GM23248 (cell line): ENCODE results near the gene PRSS57. TPM values are rescaled to one million over a fixed set of nuclear protein-coding genes. Genes with fewer than 3 reads are reported as not detected.

Experiments
- DNase-seq: peaks from one replicate; pipeline ENCODE4 v3.0.0-alpha.2; 2015
- H2AFZ ChIP-seq: fragments of 200-600 bp; sonication (generic); 2 replicates; pipeline ENCODE4 v1.6.1; 2016; ENCODE audit warnings: antibody characterized with exemption
- H3F3A ChIP-seq: fragments of 200-600 bp; sonication (generic); 2 replicates; pipeline ENCODE4 v1.6.1; 2016; ENCODE audit warnings: mild to moderate bottlenecking, antibody characterized with exemption, mixed run types; ENCODE audit not compliant: insufficient read depth
- H3K27ac ChIP-seq: fragments of 200-600 bp; sonication (generic); 2 replicates; pipeline ENCODE4 v1.5.1; 2016; ENCODE audit warnings: mild to moderate bottlenecking
- H3K27me3 ChIP-seq: fragments of 200-600 bp; sonication (generic); replicated peaks from 2 replicates; pipeline ENCODE4 v1.6.1; 2016; ENCODE audit warnings: mild to moderate bottlenecking; ENCODE audit not compliant: insufficient read depth
- H3K36me3 ChIP-seq: fragments of 200-600 bp; sonication (generic); 2 replicates; pipeline ENCODE4 v1.6.1; 2016; ENCODE audit warnings: low read depth, mild to moderate bottlenecking
- H3K4me1 ChIP-seq: fragments of 200-600 bp; sonication (generic); 2 replicates; pipeline ENCODE4 v1.6.1; 2016; ENCODE audit warnings: mild to moderate bottlenecking; ENCODE audit not compliant: insufficient read depth
- H3K4me2 ChIP-seq: fragments of 200-600 bp; sonication (generic); one replicate; pipeline ENCODE4 v1.6.1; 2016; ENCODE audit warnings: mild to moderate bottlenecking; ENCODE audit not compliant: unreplicated experiment
- H3K4me3 ChIP-seq: fragments of 200-600 bp; sonication (generic); 2 replicates; pipeline ENCODE4 v1.5.1; 2016; ENCODE audit warnings: mild to moderate bottlenecking
- H3K79me2 ChIP-seq: fragments of 200-600 bp; sonication (generic); 2 replicates; pipeline ENCODE4 v1.6.1; 2016; ENCODE audit warnings: mild to moderate bottlenecking; ENCODE audit not compliant: insufficient read depth
- H3K9ac ChIP-seq: fragments of 200-600 bp; sonication (generic); 2 replicates; pipeline ENCODE4 v1.6.1; 2016; ENCODE audit warnings: mild to moderate bottlenecking
- H3K9me2 ChIP-seq: fragments of 200-600 bp; sonication (generic); 2 replicates; pipeline ENCODE4 v1.6.1; 2016; ENCODE audit warnings: mixed run types, mild to moderate bottlenecking, moderate library complexity; ENCODE audit not compliant: insufficient read depth
- H3K9me3 ChIP-seq: fragments of 200-600 bp; sonication (generic); one replicate; pipeline ENCODE4 v1.6.1; 2017; ENCODE audit warnings: low read depth
- H4K20me1 ChIP-seq: fragments of 200-600 bp; sonication (generic); 2 replicates; pipeline ENCODE4 v1.6.0; 2016; ENCODE audit not compliant: insufficient read depth
- EZH2 ChIP-seq: fragments of 200-600 bp; sonication (generic); IDR thresholded peaks from 2 replicates; pipeline ENCODE4 v1.6.1; 2018; ENCODE audit warnings: antibody characterized with exemption, mild to moderate bottlenecking; ENCODE audit not compliant: insufficient read depth, poor library complexity, severe bottlenecking
- EZH2phosphoT487 ChIP-seq: fragments of 200-600 bp; sonication (generic); IDR thresholded peaks from 2 replicates; pipeline ENCODE4 v1.6.1; 2018; ENCODE audit warnings: antibody characterized with exemption, moderate library complexity, mild to moderate bottlenecking, low read depth; ENCODE audit not compliant: insufficient read depth
- WGBS, 2 experiments: methylation state at CpG; one replicate each; pipeline ENCODE4 v1.1.6; 2015 to 2017; ENCODE audit warnings: low lambda C conversion rate in 2 of 2, low coverage in 1 of 2; ENCODE audit errors: missing lambda C conversion rate in 2 of 2; 5-methylcytosine and 5-hydroxymethylcytosine counted together
- in situ Hi-C: fragments of 300-500 bp; cut with MboI; formaldehyde crosslinking; loops from 2 replicates; pipeline ENCODE4 v1.15.0; 2020
- polyA plus RNA-seq: library from polyadenylated mRNA; unstranded; fragments of >200 nt; fragmentation: Nextera tagmentation; extraction: Ambion mirVana; gene quantifications from 2 replicates; pipeline ENCODE4 v1.2.1, GENCODE V29; 2016
- total RNA-seq: library from RNA; depleted of rRNA; stranded (reverse); fragments of >200 nt; shearing (Covaris generic); gene quantifications from 2 replicates; pipeline ENCODE4 v1.2.3, GENCODE V29; 2014

PRSS57 gene
- total and polyA plus RNA-seq, 2 experiments from 2014 or later = not detected

DNA sequence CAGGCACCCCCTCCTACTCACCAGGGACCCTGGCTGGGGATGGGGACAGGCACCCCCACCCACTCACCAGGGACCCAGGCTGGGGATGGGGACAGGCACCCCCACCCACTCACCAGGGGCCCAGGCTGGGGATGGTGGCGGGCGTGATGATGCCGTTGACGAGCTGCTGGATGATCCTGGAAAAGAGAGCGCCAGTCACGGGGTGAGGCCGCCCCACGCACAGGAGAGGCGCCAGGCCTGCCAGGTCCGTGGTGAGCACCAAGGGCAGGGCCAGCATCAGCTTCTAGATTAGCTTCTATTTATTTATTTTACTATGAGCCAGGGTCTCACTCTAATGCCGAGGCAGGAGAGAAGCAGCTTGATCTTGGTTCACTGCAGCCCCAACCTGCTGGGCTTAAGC is 45.1 kb downstream of the PRSS57 start:
- H3F3A ChIP-seq = no peaks in the 10 kb centered on the region
- H3K27ac ChIP-seq = no peak overlapping the region
- no peak for DNase-seq
- H3K79me2 ChIP-seq = peaks cover 69% of the 10 kb centered on the region
- TF ChIP-seq EZH2phosphoT487 = no peak
- no peak for TF ChIP-seq EZH2
- H3K4me2 ChIP-seq = no peak overlapping the region
- H3K9me3 ChIP-seq = no peaks in the 10 kb centered on the region
- in situ Hi-C loops = no loop called here
- peaks cover 7% of the 10 kb centered on the region; the same call in 1 of the 2 replicates for H3K36me3 ChIP-seq
- WGBS, 2 experiments = 97 to 100% methylated on average over 5 to 11 of the region's 11 CpGs
- H3K9ac ChIP-seq = no peak overlapping the region
- no peaks in the 10 kb centered on the region for H3K27me3 ChIP-seq
- no peaks in the 10 kb centered on the region for H3K4me1 ChIP-seq
- no peak overlapping the region for H3K4me3 ChIP-seq
- no peaks in the 10 kb centered on the region for H4K20me1 ChIP-seq
- H2AFZ ChIP-seq = no peak overlapping the region
- H3K9me2 ChIP-seq = no peaks in the 10 kb centered on the region

DNA sequence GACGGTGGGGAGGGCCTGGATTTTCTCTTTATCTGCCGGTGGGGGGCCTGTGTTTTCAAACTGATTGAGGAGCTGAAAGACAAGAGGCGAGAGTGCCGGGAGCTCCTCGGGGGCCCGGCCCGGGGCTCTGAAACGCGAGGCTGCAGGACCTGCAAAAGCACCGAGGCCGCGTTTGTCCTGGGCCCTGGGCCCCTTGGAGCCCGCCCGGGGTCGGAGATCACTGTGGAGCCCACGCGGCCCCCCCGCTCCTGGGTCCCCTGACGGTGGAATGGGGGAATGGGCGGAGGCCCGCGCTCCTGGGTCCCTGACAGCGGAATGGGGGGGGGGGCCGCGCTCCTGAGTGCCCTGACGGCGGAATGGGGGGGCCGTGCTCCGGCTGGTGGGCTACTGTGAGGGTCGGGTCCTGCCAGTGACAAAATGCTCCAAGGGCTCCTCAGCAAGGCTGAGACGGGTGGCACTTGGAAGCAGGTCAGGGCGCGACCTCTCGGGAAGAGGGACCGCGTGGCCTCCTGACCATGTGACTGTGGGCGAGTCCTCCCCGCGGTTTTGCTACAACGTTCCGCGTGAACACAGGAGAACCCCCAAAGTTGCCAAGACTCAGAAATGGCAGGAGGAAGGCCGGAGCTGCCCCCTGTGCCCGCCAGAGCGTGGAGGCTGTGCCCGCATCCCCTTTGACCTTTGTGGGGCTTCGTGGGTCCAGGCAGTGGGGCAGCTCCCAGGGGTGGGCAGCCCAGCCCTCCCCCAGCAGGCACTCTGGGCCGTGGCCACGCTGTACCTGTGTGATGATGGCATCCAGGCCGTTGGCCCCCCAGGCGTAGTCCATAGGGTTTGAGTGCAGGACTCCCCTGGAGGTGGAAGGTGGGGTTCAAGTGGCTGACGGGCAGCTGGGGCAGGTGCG is 46.1 kb downstream of the PRSS57 start:
- Histone ChIP-seq H3K79me2 (peaks cover 60% of the 10 kb centered on the region), H3K4me3 (no peak overlapping the region), H3F3A (no peaks in the 10 kb centered on the region), H2AFZ (no peak overlapping the region), H3K4me1 (no peaks in the 10 kb centered on the region), H3K9ac (no peak overlapping the region), H3K27me3 (no peaks in the 10 kb centered on the region), H3K9me2 (no peaks in the 10 kb centered on the region), H3K4me2 (no peak overlapping the region), H3K27ac (no peak overlapping the region), H4K20me1 (no peaks in the 10 kb centered on the region), H3K36me3 (peaks cover 7% of the 10 kb centered on the region; the same call in 1 of the 2 replicates), H3K9me3 (no peaks in the 10 kb centered on the region)
- no peak for DNase-seq
- 90 to 93% methylated on average over 27 to 51 of the region's 53 CpGs for WGBS, 2 experiments
- no peak for TF ChIP-seq EZH2phosphoT487
- no peak for TF ChIP-seq EZH2
- in situ Hi-C loops = no loop called here

DNA sequence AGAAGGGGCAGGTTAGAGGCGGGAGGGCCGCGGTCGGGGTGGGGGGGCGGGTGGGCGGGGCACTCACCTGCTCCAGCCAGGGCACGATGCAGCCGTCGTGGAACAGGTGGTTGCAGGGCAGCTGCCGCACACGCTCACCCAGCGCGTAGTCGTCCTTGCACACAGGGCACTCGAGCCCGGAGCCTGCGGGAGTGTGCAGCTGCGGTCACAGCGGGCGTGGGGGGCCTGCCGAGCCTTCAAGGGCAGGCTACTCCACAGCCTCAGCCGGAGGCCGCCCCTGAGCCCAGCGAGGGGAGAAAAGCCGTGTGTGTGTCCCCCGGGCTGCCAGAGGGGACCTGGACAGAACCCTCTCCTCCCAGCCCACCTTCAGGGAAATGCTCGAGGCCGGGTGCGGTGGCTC is 46.9 kb downstream of the PRSS57 start:
- in situ Hi-C loops = no loop called here
- H3K27me3 ChIP-seq = no peaks in the 10 kb centered on the region
- H3F3A ChIP-seq = no peaks in the 10 kb centered on the region
- no peaks in the 10 kb centered on the region for H3K4me1 ChIP-seq
- peaks cover 7% of the 10 kb centered on the region; the same call in 1 of the 2 replicates for H3K36me3 ChIP-seq
- H3K4me3 ChIP-seq = no peak overlapping the region
- no peak overlapping the region for H3K27ac ChIP-seq
- no peak overlapping the region for H3K9ac ChIP-seq
- H3K4me2 ChIP-seq = no peak overlapping the region
- DNase-seq = no peak
- no peaks in the 10 kb centered on the region for H3K9me2 ChIP-seq
- WGBS, 2 experiments = 96 to 98% methylated on average over 16 to 29 of the region's 29 CpGs
- H4K20me1 ChIP-seq = no peaks in the 10 kb centered on the region
- no peak for TF ChIP-seq EZH2
- no peak for TF ChIP-seq EZH2phosphoT487
- no peak overlapping the region for H2AFZ ChIP-seq
- no peaks in the 10 kb centered on the region for H3K9me3 ChIP-seq
- H3K79me2 ChIP-seq = peaks cover 51% of the 10 kb centered on the region

DNA sequence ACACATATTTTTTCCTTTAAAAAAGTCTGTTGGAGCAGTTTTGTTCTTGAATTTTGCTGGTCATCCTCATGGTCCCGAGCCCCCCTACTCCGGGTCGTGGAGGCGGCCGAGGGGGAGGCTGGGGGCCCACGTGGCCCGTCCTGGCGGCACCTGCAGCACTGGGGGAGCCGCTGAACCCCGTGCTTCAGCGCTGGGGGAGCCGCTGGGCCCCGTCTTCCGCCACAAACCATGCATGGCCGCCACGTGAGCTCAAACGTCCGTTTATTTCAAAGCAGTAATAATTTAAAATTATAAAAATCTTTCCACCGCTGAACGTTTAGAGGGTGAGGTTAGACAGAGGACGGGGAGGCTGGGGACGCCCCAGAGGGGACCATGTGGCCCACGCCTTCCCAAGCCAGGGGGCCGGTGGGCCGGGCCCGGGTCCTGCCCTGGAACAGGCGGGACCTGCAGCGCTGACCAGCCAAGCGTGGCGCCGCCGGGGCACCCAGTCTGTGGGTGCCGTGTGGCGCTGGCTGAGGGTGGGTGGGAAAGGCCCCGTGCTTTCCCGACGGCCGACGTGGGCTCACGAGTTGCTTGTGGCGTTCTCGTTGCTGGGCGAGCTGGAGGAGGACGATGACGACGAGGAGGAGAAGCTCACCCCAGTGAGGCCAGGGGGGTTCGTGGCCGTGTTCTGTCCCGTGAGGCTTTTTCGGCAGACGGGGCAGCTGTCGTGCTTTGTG is 47.5 kb downstream of the PRSS57 start:
- no peaks in the 10 kb centered on the region for H3K4me1 ChIP-seq
- H3K4me2 ChIP-seq = no peak overlapping the region
- no peak overlapping the region for H3K27ac ChIP-seq
- in situ Hi-C loops = no loop called here
- no peaks in the 10 kb centered on the region for H3K27me3 ChIP-seq
- DNase-seq = no peak
- no peaks in the 10 kb centered on the region for H3F3A ChIP-seq
- TF ChIP-seq EZH2phosphoT487 = no peak
- TF ChIP-seq EZH2 = no peak
- H3K9ac ChIP-seq = no peak overlapping the region
- peaks cover 7% of the 10 kb centered on the region; the same call in 1 of the 2 replicates for H3K36me3 ChIP-seq
- H2AFZ ChIP-seq = no peak overlapping the region
- H3K4me3 ChIP-seq = no peak overlapping the region
- H3K9me2 ChIP-seq = no peaks in the 10 kb centered on the region
- H3K9me3 ChIP-seq = no peaks in the 10 kb centered on the region
- WGBS, 2 experiments = 94% methylated on average over 40 to 52 of the region's 52 CpGs
- no peaks in the 10 kb centered on the region for H4K20me1 ChIP-seq
- H3K79me2 ChIP-seq = peaks cover 45% of the 10 kb centered on the region
